Left ventricle myocardium inferior (tissue), 1 donor: ENCODE measurements around the gene RASGRP4. TPM values are rescaled to one million over a fixed set of nuclear protein-coding genes. Genes with fewer than 3 reads are reported as not detected.

ENCODE experiments used
- DNase-seq: peaks from one replicate; pipeline ENCODE4 v3.0.0-alpha.2; 2020
- H3K27ac ChIP-seq: fragments of 200-600 bp; replicated peaks from 2 replicates; pipeline ENCODE4 v1.8.0; 2021
- H3K27me3 ChIP-seq: fragments of 200-600 bp; 2 replicates; pipeline ENCODE4 v1.8.0; 2021; ENCODE audit warnings: low read depth
- H3K36me3 ChIP-seq: fragments of 200-600 bp; 2 replicates; pipeline ENCODE4 v1.8.0; 2021
- H3K4me1 ChIP-seq: fragments of 200-600 bp; 2 replicates; pipeline ENCODE4 v1.8.0; 2021
- H3K4me3 ChIP-seq: fragments of 200-600 bp; 2 replicates; pipeline ENCODE4 v1.8.0; 2021; ENCODE audit warnings: mild to moderate bottlenecking, moderate library complexity
- H3K9me3 ChIP-seq: fragments of 200-600 bp; replicated peaks from 2 replicates; pipeline ENCODE4 v1.8.0; 2021
- intact Hi-C: fragments of 100-400 bp; cut with micrococcal nuclease; formaldehyde crosslinking; loops from one replicate; pipeline ENCODE4 v1.11.0; 2022
- total RNA-seq: library from RNA; stranded (reverse); fragmentation: NEBNext Ultra II Directional; extraction: Animal tissue kit (Norgen Biotek cat#: 25700); gene quantifications from one replicate; pipeline ENCODE4 v1.2.1, GENCODE V29; 2021
- TF ChIP-seq, protein P1 (sequence below): fragments of 200-600 bp; IDR thresholded peaks from 2 replicates; pipeline ENCODE4 v1.8.0; 2021; ENCODE audit warnings: antibody characterized with exemption, mild to moderate bottlenecking, borderline replicate concordance
- donor health status: DM: no; HTN: yes; CAD: no; lungs with severe emphysema.

Gene RASGRP4
- total RNA-seq, 1 donor from 2014 or later, result 1.5 TPM

DNA sequence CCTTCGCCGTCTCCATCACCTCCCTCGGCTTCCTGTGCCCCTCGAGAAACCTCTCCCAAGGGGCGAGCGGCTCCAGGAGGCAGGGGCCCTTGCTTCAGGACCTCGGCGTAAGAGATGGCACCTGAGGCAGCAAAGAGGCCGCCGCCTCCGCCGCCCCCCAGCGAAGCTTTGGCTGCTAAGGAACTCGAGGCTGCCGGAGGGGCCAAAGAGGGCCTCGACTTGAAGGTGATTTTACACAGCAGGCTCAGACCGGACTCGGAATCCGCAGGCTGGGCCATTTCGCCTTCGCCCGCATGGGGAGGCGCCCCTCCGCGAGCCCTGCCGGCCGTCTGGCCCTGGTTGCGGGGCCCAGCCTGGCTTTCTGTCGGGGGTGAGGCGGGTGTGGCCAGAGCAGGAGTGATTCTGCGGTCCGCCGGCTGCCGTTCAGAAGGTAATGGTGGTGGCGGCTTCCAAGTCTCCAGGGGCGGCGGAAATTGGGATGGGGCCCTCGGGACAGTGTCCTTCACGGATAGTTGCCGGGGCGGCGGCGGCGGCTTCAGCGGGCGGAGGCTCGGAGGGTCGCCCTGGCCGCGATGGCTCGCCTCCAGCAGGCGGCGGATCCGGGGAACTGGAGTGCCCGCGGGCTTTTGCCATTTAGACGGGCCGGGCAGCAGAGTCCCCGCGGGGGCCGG, 39.6 kb downstream of the RASGRP4 start:
- H3K4me3 ChIP-seq, result peak overlapping the region; percentile 66
- peaks cover 45% of the 10 kb centered on the region for H3K27me3 ChIP-seq
- H3K27ac ChIP-seq, result no peak overlapping the region
- H3K36me3 ChIP-seq, result peaks cover 50% of the 10 kb centered on the region
- intact Hi-C loops, result no loop called here
- H3K4me1 ChIP-seq, result peaks cover 44% of the 10 kb centered on the region
- no peaks in the 10 kb centered on the region for H3K9me3 ChIP-seq
- no peak for DNase-seq
- TF ChIP-seq, protein P1, sequence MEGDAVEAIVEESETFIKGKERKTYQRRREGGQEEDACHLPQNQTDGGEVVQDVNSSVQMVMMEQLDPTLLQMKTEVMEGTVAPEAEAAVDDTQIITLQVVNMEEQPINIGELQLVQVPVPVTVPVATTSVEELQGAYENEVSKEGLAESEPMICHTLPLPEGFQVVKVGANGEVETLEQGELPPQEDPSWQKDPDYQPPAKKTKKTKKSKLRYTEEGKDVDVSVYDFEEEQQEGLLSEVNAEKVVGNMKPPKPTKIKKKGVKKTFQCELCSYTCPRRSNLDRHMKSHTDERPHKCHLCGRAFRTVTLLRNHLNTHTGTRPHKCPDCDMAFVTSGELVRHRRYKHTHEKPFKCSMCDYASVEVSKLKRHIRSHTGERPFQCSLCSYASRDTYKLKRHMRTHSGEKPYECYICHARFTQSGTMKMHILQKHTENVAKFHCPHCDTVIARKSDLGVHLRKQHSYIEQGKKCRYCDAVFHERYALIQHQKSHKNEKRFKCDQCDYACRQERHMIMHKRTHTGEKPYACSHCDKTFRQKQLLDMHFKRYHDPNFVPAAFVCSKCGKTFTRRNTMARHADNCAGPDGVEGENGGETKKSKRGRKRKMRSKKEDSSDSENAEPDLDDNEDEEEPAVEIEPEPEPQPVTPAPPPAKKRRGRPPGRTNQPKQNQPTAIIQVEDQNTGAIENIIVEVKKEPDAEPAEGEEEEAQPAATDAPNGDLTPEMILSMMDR, result no peak

DNA sequence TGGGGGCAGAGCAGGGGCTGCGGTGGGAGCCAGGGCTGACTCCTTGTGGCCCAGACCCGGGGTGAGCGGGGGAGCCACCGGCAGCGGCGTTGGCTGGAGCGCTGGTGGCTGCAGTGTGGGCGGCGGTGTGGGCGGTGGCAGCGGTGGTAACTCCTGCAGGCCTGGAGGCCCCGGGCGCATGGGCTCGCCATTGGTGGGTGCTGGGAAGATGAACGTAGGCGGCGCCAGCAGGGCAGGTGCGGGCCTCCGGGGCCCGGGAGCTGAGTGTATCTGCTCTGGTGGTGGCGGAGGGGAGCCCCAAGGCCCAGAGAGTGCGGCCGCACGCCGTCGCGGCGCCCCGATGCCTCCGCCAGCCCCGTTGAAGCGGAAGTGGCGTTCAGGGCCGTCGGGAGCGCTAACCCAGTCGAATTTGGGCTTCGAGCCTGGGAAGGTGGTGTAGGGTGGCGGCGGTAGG, 40.2 kb downstream of the RASGRP4 start:
- Histone ChIP-seq H3K27ac (no peak overlapping the region), H3K4me1 (peaks cover 44% of the 10 kb centered on the region), H3K27me3 (peaks cover 45% of the 10 kb centered on the region), H3K4me3 (no peak overlapping the region), H3K36me3 (peaks cover 56% of the 10 kb centered on the region), H3K9me3 (no peaks in the 10 kb centered on the region)
- intact Hi-C loops, result no loop called here
- no peak for DNase-seq
- TF ChIP-seq, protein P1, result no peak

DNA sequence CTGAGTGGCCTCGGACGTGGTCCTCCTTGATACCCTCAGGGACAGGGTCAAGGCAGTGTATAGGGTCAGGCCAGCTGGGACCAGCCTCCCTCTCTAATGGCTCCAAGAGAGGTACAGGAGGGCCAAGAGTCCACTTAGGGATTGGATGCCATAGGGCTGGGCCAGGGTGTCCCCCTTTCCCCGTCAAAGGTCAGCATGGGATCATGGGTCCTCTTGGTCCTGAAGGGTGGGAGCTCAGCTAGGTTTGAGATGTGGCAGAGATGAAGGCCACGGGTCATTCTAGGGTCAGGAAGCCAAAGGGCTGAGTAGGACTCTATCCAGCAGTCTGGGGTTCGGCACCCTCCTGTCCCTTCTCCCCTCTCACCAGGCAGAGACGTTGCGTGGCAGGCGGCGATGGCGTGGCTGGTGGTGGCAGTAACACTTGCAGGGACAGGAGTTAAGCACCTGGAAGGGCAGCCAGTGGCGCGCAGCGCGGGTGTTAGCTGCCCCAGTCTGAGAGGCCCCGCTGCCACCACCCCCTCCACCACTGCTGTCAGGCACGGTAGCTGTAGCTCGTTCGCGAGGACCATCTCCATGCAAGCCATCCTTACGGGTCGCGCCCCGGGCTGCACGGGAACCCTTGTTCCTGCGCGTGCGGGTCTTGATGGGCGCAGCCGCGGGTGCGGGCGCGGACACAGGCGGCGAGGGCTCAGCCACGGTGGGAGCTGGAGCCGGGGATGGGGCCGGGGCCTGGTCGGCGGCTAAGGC, 40.8 kb downstream of the RASGRP4 start:
- intact Hi-C loops, result no loop called here
- Histone ChIP-seq H3K4me3 (no peak overlapping the region), H3K27me3 (peaks cover 45% of the 10 kb centered on the region), H3K4me1 (peaks cover 44% of the 10 kb centered on the region), H3K27ac (no peak overlapping the region), H3K9me3 (no peaks in the 10 kb centered on the region), H3K36me3 (peaks cover 62% of the 10 kb centered on the region)
- no peak for DNase-seq
- TF ChIP-seq, protein P1, result no peak

DNA sequence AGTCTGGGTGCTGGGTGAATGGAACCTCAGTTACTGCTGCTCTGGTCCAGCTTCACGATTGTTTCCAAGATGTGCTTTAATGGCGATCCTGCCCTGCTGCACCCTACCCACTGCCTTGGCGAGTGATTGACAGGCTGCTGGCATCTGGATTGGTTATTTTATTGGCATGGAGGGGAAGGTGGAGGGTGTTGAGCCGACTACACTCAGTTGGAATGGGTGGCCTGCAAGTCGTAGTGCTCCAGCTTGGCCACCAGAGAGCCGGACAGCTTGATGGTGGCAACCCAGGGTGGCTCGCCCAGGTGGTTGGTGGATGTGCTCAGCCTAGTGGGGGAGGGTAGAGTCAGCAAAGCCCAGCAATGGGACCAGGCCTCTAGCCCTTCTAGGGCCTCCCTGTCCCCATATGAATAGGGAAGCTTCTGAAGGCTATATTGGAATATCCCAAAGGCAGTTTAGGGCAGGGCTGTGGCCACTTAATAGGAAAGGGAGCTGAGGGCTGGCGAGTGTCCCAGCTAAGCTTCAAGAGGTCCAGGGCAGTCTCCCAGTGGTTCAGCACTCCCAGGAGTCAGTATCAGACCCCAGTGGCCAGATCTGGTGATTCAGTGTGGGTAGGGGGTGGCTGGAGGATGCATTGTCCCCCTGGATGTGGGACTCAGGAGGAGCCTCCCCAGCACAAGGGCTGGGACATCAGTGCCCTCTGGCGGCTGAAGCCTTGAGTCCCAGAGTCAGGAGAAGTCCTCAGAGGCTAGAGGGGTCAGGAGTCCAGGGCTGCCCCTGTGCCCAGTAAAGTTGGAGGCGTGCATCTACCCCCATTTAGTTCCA, 41.6 kb downstream of the RASGRP4 start:
- DNase-seq, result no peak
- Histone ChIP-seq H3K9me3 (no peaks in the 10 kb centered on the region), H3K4me3 (no peak overlapping the region), H3K36me3 (peaks cover 71% of the 10 kb centered on the region), H3K27ac (no peak overlapping the region), H3K27me3 (peaks cover 45% of the 10 kb centered on the region), H3K4me1 (peaks cover 42% of the 10 kb centered on the region)
- intact Hi-C loops, result no loop called here
- TF ChIP-seq, protein P1, result no peak

DNA sequence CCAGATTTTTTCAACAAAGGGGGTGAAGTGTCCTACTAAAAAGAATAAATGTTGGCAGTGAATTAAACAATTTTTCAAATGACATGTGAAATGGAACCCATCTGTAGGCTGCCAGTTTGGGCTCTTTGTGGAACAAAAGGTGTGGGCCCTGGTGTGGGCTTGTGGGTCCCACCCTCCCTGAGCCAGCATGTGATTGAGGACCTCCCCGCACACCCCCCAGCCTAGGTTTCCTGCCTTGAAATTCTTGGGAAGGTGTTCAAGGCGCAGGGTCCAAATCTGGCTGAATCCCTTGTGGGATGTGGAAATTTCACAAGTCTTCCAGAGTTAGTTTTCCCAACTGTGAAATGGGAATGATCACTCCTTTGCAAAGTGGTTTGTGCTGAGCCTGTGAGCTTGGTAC, 42.3 kb downstream of the RASGRP4 start:
- intact Hi-C loops, result no loop called here
- Histone ChIP-seq H3K27ac (no peak overlapping the region), H3K9me3 (no peaks in the 10 kb centered on the region), H3K4me3 (no peak overlapping the region), H3K27me3 (peaks cover 45% of the 10 kb centered on the region), H3K36me3 (peaks cover 77% of the 10 kb centered on the region), H3K4me1 (peaks cover 38% of the 10 kb centered on the region)
- no peak for DNase-seq
- TF ChIP-seq, protein P1, result no peak
